Keratinocyte (primary cell): ENCODE results near the gene AGRN.

ENCODE experiments used
- EZH2 ChIP-seq: IDR thresholded peaks from one replicate; pipeline ENCODE4 v1.6.1; 2012; ENCODE audit warnings: inconsistent platforms, mild to moderate bottlenecking, low read length, moderate library complexity
- TF ChIP-seq, protein P1 (sequence below), 3 experiments: IDR thresholded peaks in 1 of 3; conservative IDR thresholded peaks in 1 of 3; optimal IDR thresholded peaks in 1 of 3; 2 replicates in 2 of 3; 3 replicates in 1 of 3; pipeline versions ENCODE3 to v1.5.1; 2011; ENCODE audit warnings: low read length in 3 of 3, mild to moderate bottlenecking in 3 of 3, moderate library complexity in 2 of 3, control low read depth in 1 of 3, inconsistent platforms in 1 of 3; ENCODE audit not compliant: insufficient read depth in 2 of 3; ENCODE audit errors: extremely low read depth in 1 of 3

GRCh38 chr1:983798-984475 is 36.0 kb upstream of the AGRN start:
- TF ChIP-seq, protein P1, sequence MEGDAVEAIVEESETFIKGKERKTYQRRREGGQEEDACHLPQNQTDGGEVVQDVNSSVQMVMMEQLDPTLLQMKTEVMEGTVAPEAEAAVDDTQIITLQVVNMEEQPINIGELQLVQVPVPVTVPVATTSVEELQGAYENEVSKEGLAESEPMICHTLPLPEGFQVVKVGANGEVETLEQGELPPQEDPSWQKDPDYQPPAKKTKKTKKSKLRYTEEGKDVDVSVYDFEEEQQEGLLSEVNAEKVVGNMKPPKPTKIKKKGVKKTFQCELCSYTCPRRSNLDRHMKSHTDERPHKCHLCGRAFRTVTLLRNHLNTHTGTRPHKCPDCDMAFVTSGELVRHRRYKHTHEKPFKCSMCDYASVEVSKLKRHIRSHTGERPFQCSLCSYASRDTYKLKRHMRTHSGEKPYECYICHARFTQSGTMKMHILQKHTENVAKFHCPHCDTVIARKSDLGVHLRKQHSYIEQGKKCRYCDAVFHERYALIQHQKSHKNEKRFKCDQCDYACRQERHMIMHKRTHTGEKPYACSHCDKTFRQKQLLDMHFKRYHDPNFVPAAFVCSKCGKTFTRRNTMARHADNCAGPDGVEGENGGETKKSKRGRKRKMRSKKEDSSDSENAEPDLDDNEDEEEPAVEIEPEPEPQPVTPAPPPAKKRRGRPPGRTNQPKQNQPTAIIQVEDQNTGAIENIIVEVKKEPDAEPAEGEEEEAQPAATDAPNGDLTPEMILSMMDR (optimal IDR thresholded peaks at IDR 0.05 in 1 of 3, IDR thresholded peaks at IDR 0.05 in 1 of 3, conservative IDR thresholded peaks at IDR 0.05 in 1 of 3; ENCODE audit: extremely low read depth in 1 of 3, insufficient read depth in 2 of 3, low read length in 3 of 3), result peak in 2 of 3 experiments; percentile 90 to 91
- TF ChIP-seq EZH2, result no peak
